Right kidney (tissue), 9 donors: Measurements from ENCODE around the gene STAG2.
A peak's percentile ranks its signal among the peaks of the same experiment; 100 is the strongest.
"Not testable (repeated sequence)": the region's sequence is repeated elsewhere in the genome, so short reads cannot be mapped to it uniquely, and the experiment has no call there.

Experiments
- DNase-seq: peaks from one replicate; pipeline ENCODE4 v3.0.0-alpha.2; 2016
- long read RNA-seq, 8 donors: transcript quantifications; one replicate each; lab custom pipeline, GENCODE V29; 2026

Gene STAG2
- long read RNA-seq, donor 1, full-length matches to known transcripts, result 2 of 2 reads
- long read RNA-seq, donor 1, partial matches to known transcripts, result 0 of 2 reads
- long read RNA-seq, donor 1, other reads (novel, unspliced or antisense), result 0 of 2 reads
- long read RNA-seq, donor 2, partial matches to known transcripts, result 0 of 1 reads
- long read RNA-seq, donor 2, other reads (novel, unspliced or antisense), result 0 of 1 reads
- long read RNA-seq, donor 3, result 0 reads
- long read RNA-seq, donor 4, partial matches to known transcripts, result 5 of 6 reads
- long read RNA-seq, donor 4, other reads (novel, unspliced or antisense), result 0 of 6 reads
- long read RNA-seq, donor 5, partial matches to known transcripts, result 6 of 7 reads
- long read RNA-seq, donor 5, other reads (novel, unspliced or antisense), result 0 of 7 reads
- long read RNA-seq, donor 6, full-length matches to known transcripts, result 2 of 35 reads
- long read RNA-seq, donor 6, partial matches to known transcripts, result 33 of 35 reads
- long read RNA-seq, donor 6, other reads (novel, unspliced or antisense), result 0 of 35 reads
- long read RNA-seq, donor 7, partial matches to known transcripts, result 5 of 6 reads
- long read RNA-seq, donor 7, other reads (novel, unspliced or antisense), result 0 of 6 reads
- long read RNA-seq, donor 8, full-length matches to known transcripts, result 4 of 4 reads
- long read RNA-seq, donor 8, partial matches to known transcripts, result 0 of 4 reads
- long read RNA-seq, donor 8, other reads (novel, unspliced or antisense), result 0 of 4 reads

DNA sequence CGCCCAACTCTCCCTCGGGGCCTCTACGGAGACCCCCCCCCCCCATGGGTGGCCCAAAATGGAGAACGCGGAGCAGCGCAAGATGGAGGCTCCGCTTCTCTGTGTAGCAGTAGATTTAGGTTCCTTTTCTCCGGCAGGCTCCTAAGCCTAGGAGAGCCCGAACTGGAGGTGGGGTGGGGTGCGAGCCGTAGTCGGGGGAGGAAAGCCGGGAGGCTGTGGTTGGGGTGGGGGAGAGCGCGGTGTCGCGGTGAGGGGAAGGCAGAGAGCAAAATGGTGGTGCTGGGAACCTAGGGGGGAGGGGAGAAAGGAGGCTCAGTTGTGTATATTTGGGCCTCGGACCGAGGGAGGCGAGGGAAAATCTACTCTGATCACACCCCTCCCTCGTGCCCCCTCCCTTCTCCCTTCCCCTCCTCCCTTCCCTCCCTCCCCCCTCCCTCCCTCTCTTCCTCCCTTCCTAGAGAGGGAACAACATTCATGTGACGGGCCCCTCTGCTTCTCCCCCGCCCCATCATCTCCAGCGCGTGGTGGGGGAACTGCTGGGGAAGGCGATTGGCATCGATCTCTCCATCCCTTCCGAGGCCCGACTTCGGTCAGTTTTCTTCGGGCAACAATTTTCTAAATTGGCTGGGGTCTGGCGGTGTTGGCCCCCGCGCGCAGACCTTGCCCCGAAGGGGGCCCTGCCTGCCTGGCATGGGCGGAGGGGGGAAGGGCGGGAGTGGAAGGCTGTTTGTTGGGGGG is at the start of gene STAG2:
Gene STAG2, plus strand, starts transcription at position 439 of the 738 bp plus-strand sequence. CDS start 60,922 bp downstream, outside the sequence.
- peak; percentile 75 for DNase-seq

DNA sequence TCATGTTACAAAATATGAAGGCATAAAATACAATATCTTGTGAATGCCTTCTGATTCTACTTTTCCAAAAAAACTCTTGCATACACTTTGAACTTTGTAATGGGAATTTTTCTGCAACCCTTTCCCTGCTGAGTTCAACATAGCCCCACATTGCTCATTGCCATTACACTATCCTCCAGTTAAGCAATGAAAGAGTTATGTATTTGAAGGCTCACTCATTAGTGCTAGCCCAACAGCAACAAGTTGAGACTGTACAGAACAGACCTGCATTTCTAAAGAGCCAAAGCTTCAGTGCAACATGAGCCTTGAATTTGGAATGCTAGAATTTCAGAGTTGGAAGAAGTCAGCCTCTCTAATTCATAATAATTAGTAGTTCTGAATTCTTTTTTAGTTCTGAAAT is 44.4 kb upstream of the STAG2 start:
- DNase-seq, result no peak

DNA sequence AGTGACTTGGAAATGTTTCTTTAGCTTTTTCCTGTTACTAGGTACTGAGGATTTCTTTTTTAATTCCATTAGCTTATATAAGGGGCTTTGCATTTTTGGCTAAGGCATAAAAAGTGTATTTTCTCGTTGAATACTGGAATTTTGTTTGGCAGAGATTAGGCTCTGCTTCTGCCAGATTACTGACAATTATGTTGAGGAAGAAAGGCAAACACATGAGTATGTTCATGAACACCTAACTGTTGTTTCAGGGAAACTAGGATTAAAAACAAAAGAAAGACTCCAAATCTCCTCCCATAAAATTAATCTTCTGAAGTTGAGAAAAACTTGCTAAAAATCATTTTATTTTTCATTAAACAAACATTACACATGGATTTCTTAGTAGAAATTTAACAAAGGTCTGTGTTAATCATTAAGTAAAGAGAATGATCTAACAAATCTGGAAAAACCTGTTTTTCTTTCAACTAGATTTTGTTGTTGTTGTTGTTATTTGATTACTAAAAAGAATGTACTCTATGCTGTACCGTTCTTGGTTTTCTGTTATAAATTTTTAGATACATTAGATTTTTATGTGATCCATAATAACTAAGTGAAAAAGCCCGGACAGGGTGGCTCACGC is 43.3 kb upstream of the STAG2 start:
- no peak for DNase-seq

DNA sequence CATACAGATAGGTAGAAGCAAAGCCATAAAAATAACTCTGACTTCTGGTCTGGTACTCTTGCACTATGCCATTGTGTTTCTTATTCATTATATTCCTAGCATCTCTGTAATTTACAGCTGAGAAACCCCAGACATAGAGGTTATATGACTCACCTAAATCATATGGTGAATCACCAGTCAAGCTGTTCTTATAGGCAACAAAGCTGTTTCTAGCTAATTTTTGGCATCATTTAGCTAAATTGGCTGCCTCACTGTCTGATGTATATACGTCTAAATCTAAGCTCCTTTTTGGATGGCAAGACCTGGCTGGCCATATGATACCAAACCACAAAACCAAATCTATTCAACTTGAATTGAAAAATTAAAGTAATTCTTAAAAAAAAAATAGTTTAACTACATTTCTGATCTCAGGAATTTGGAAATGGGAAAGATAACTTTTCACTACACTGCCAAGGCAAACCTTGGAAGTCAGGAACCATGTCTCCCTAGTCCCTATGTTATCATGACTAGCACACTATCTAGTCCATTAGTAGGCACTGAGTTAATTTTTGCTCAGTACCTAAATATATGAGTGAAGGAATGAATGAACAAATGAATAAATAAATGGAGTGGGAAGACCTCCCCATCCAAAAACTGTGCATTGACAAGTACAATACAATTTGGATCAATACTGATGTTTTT is 41.3 kb upstream of the STAG2 start:
- no peak for DNase-seq

DNA sequence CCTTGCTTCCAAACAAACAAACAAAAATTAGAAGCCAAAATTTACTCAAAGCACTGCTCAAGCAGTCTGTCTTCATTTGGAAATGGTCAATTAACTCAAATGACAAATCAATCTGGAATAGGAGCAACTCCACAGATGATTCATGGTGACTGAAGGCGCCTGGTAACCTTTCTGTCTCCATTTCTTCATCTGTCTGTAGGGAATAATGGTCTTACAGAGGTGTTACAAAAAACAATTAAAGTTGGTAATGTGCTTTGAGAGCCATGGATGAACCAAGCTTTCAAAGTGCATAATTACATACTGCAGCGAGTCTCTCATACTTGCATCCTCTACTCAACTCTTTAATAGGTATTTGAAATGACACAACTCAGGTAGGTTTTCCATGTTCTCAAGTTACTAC is 38.3 kb upstream of the STAG2 start:
- no peak for DNase-seq

DNA sequence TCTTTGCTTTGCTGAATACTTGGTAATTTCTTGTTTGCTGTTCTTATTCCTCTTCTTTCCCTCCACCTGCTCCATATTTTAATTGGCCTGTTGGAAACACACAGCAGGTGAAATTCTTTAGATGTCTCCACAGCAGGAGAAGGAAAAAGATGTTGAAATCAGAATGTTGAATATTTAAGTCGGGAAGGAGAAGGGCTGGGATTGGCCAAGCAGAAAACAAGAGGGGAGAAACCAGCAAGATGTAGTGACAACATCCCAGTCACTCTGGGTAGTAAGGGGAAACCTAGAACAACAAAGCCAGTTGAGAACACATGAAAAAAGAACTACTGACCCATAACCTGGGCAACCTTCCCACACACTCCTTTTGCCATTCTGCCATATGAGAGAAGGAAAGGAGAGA is 37.3 kb upstream of the STAG2 start:
- DNase-seq, result no peak

DNA sequence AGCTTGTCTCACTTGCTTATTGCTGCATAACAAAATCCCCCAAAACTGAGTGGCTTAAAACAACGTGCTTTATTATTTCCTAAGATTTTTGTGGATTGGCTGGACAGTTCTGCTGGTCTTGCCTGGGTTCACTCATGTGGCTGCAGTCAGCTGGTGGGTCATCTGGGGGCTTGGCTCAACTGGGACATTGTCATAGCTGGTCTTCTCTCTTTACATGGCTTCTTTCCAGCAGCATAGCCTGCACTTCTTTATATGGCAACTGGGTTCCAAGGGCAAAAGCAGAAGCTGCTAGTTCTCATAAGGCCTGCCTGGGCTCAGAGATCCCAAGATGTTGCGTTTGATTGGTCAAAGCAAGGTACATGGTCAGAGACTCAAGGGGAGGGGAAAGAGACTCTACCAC is 33.7 kb upstream of the STAG2 start:
- no peak for DNase-seq

DNA sequence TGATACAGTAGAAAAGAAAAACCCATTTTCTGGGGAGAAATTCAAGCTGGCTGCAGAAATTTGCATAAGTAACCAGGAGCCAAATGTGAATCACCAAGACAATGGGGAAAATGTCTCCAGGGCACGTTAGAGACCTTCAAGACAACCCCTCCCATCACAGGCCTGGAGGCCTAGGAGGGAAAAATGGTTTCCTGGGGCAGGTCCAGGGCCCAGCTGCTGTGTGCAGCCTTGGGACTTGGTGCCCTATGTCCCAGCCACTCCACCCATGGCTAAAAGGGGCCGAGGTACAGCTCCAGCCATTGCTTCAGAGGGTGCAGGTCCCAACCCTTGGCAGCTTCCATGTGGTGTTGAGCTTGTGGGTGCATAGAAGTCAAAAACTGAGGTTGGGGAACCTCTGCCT is 29.5 kb upstream of the STAG2 start:
- DNase-seq, result not testable (repeated sequence)

DNA sequence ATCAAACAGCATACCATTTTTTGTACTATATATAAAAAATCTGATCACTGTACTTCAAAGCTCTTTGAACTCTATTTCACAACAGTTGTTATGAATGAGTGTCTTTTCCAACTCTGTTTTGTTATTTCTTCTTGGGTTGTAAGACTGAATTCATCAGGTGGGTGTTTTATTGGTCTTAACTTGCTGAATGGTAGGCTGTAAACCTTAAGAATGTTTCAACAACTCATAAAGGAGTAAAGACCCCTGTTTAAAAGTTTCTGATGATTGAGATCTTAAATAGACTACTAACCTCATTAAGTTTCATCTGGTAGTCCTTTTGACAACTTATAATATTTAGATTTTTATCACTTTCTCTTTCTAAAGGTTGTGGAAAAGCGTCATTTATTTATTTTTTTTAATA is 18.4 kb upstream of the STAG2 start:
- no peak for DNase-seq

DNA sequence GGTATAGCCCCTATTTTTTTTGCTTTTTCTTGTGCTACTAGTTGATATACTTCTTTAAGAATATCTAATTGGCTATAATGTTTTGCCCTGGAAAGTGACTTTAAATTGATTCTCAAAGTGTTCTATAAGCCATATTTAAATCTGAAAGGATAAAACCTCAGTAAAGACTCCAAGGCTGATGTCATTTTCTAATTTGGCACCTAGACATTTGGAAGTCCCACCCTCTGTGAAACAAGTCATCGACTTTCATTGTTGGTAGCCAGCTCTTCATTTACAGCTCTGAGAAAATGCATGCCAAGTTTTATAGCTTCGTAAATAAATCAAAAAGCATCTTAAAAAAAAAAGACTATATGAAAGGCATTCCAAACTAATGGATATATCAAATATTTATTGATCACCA is 18.0 kb upstream of the STAG2 start:
- DNase-seq, result no peak

DNA sequence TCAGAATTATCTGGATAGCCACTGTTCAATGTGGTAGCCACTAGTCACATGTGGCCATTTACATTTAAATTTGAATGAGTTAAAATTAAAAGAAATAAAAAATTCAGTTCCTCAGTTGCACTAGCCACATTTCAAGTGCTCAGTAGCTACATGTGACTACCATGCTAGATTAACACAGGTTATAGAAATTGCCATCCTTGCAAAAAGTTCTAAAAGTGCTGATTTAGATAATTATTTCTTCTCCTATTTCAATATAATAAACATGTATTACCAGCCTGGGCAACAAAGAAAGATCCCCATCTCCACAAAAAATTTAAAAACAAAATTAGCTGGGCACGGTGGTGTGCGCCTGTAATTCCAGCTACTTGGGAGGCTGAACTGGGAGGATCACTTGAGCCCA is 11.7 kb upstream of the STAG2 start:
- DNase-seq, result no peak

DNA sequence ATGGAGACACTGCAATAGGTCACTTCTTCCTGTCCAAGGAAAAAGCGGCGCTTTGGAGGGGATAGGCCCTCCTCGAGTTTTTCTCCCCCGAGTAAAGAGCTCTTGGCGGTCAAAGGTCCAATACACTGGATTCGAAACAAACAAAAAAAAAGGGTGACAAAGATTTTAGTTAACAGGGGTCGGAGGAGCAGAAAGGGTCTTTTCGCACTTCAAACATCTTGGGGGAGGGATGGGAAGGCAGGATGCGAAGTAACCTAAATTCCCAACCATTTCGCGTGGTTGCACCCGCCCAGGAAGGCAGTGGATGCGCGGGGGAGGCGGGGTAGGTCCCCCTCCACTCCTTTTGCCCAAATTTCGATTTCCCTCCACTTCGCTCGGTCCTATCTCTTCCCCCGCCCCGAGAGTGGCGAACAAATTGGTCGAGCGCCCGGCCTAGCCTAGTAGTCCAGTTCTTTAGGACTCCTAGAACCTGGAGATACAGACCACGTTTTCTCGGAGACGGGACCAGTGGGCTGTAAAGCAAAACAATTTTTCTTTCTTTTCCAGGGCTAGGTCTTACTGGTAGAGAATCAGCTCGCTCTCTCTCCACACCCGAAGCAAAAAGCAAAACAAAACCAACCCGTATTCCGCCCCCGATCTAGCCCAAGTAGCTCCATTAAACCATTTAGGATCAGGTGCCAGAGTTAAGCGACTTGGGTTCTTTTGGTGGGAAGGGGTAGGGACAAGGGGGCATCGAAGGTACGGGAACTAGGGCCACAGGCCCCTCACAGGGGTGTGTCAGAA is 2.0 kb upstream of the STAG2 start:
- DNase-seq, result peak; percentile 68

DNA sequence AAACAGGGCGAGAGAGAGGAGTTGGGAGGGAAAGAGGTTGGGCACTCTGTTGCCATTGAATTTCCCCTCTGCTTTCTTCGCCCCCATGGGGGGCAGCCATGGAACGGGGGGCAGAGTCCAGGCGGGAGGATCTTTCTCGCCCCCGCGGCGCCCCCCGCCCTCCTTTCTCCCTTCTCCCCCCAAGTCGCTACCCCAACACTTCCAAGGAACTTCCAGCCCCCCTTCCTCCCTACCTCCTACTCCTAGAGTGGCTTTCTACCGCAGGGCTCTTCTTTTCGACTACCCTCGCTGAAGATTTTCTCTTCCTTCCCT is 594 bp upstream of the STAG2 start:
- peak; percentile 54 for DNase-seq

DNA sequence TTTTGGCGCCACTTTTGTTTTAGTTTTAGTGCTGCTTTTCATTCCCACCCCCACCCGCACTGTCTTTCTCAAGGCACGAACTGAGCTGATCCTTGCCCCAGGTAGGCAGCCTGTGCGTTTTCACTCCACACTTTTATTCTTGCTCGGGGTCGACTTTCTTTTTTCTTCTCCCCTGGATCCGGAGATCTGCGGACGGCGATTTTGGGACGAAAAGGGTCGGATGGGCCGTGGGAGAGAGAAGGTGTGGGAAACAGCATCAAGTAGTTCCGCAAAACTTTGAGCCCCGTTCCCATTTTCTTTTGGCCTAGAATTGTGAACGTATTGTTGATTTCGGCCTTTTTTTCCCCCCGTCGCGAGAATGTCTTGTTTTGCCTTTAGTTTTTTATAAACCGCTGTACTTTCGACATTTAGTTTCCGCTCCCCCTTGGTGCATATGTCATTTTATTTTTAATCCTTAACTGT is 531 bp downstream of the STAG2 start:
- DNase-seq, result peak; percentile 57

DNA sequence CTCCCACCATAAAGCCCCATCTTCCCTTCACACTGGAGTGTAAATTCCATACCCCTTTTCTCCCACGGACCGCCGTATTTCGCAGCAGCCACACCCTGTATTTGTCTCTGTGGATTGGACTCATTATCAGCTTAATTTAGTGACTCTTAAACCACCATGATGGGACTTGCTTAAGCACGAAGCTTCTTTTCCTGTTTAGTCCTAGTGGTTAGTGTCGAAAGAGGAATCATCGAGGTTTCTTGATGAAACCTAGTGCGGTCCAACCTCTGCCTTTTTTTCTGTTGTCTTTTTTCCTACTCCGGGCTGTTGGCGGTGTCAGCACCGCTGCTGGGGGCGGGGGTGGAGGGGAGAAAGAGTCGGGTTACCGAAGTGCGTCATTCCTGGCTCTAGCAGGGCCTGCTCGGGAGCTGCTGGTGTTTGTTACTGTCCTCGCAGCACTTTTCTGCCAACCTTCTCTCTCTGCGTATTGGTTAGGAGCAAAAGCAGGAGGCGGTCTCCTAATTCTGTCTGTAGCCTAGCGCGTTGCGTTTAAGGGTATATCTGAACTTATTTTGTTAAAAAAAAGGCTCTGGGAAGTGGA is 1.4 kb downstream of the STAG2 start:
- peak; percentile 67 for DNase-seq

DNA sequence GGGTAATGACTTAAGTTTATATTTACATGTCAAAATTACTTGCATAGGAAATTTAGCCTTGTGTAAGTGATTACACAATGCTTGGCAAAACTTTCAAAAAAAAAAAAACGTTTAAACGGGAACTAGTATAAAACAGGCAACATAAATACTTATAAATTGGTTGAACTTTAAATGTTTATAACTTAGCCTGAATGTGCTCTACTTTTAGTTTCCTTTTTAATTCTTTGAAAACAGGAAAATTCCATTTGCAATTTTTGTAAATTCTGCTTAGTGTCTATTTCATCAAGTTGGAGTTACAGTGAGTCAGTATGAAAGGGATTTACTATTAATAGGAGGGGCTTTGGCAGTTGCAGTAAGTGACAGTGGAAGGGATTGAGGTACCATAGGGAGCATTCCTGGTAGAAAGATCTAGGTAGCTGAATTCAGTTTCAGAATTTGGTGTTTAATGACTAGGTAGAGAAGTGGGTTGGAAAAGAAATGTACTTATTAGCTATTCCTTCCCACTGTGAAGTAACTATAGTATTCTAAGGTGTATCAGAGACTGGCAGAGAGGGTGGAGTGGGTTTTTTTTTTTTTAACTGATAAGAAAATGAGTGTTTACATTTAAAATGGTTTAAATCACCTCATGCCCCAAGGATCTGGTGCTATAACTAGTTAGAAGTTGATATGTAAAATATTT is 2.8 kb downstream of the STAG2 start:
- DNase-seq, result no peak

DNA sequence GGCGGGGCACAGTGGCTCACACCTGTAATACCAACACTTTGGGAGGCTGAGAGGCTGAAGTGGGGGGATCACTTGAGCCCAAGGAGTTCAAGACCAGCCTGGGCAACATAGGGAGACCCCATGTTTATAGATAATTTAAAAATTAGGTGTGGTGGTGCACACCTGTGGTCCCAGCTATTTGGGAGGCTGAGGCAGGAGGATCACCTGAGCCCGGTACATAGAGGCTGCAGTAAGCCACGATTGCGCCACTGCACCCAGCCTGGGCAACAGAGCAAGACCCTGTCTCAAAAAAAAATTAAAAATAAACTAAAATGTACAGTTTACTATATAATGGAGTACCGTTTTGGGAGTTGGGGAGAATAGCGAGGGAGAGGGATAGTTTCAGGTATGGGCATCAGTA is 4.2 kb downstream of the STAG2 start:
- no peak for DNase-seq

DNA sequence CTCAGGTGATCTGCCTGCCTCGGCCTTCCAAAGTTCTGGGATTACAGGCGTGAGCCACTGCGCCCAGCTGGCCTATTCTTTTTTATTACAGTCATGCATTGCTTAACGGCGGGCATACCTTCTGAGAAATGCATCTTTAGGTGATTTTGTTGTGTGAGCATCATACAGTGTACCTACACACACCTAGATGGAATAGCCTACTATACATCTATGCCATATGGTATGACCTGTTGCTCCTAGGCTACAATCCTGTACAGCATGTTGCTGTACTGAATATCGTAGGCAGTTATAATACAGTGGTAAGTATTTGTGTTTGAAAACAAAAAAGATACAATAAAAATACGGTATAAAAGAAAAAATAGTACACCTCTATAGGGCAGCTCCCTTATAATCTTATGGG is 6.0 kb downstream of the STAG2 start:
- no peak for DNase-seq

DNA sequence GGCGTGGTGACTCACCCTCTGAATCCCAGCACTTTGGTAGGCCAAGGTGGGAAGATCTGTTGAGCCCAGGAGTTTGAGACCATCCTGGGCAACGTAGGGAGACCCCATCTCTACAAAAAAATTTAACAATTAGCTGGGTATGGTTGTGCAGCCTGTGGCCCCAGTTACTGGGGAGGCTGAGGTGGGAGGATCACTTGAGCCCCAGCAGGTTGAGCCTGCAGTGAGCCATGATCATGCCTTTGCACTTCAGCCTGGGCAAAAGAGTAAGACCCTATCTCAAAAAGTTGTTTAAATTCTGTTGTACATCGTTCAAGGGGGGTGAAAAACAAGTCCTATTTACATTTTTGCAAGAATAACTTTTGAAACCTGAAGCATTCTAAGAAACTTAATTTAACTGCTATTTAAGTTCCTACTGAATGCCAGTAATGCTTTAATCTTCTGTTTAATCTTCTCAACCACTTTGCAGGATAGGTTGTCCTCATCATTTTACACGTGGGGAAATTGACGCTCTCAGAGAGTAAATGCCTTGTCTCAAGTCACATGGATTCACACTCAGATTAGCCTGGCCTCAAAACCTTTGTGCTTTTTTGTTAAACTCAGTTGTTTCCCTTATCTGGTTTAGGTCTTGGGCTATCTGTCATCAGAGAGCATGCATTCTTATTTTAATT is 7.0 kb downstream of the STAG2 start:
- no peak for DNase-seq

DNA sequence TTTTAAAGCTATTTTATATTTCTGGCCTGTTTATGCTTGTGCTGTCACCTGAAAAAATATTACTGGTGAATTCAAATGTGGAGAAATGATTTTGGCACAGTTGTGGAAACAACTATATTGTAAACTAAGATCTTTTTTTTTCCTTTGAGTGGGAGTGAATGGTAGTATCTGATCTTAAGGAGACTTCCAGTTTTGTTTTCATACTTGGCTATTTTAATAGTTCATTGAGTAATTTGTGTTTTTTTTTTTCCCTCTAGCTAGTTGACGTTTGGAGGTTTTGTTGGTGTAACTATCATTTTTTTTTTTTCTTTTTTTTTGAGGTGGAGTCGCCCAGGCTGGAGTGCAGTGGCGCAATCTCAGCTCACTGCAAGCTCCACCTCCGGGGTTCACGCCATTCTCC is 10.5 kb downstream of the STAG2 start:
- no peak for DNase-seq
